Osteocyte (in vitro differentiated cells): ENCODE results near the gene KAZALD1. TPM values are rescaled to one million over a fixed set of nuclear protein-coding genes. Genes with fewer than 3 reads are reported as not detected.

ENCODE experiments used
- DNase-seq: peaks from one replicate; pipeline ENCODE4 v3.0.0; 2021; ENCODE audit warnings: mixed read lengths; ENCODE audit not compliant: unreplicated experiment; ENCODE audit errors: extremely low spot score
- H3K27ac Mint-ChIP-seq: one replicate; pipeline ENCODE4 v1.8.0; 2021; ENCODE audit warnings: mild to moderate bottlenecking, mixed read lengths; ENCODE audit not compliant: unreplicated experiment
- H3K27me3 Mint-ChIP-seq: one replicate; pipeline ENCODE4 v1.8.0; 2021; ENCODE audit warnings: mixed read lengths; ENCODE audit not compliant: unreplicated experiment
- H3K36me3 Mint-ChIP-seq: one replicate; pipeline ENCODE4 v1.8.0; 2021; ENCODE audit warnings: mixed read lengths; ENCODE audit not compliant: unreplicated experiment
- H3K4me1 Mint-ChIP-seq: one replicate; pipeline ENCODE4 v1.8.0; 2021; ENCODE audit warnings: mixed read lengths; ENCODE audit not compliant: unreplicated experiment
- H3K4me3 Mint-ChIP-seq: one replicate; pipeline ENCODE4 v1.8.0; 2021; ENCODE audit warnings: mild to moderate bottlenecking, moderate library complexity, mixed read lengths; ENCODE audit not compliant: unreplicated experiment
- H3K9me3 Mint-ChIP-seq: one replicate; pipeline ENCODE4 v1.8.0; 2021; ENCODE audit warnings: mixed read lengths; ENCODE audit not compliant: unreplicated experiment
- CTCF ChIP-seq: fragments of 200-600 bp; sonication (generic); IDR thresholded peaks from 2 replicates; pipeline ENCODE4 v1.5.0; 2021; ENCODE audit warnings: antibody characterized with exemption, mild to moderate bottlenecking, moderate library complexity
- total RNA-seq: library from RNA; stranded (reverse); gene quantifications from 2 replicates; pipeline ENCODE4 v1.2.1, GENCODE V29; 2021

KAZALD1 gene
- total RNA-seq, 1 donor from 2014 or later, result 49.0 TPM

DNA sequence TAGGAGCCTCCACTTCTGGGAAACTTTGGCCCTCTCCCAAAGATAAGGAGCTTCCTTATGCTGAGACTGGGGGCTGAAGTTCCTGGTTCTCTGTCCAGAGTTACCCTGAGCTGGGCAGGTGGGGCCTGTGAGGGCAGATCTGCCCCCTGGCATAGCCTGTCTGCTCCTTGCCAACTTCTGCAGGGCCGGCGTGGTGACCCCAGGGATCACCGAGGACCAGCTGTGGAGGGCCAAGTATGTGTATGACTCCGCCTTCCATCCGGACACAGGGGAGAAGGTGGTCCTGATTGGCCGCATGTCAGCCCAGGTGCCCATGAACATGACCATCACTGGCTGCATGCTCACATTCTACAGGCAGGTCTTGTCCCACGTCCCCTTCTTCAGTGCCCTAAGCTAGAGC is 26.5 kb upstream of the KAZALD1 start:
- Mint-ChIP-seq H3K4me1 (peaks cover 21% of the 10 kb centered on the region), H3K36me3 (peaks cover 21% of the 10 kb centered on the region), H3K27ac (no peak overlapping the region), H3K4me3 (no peak overlapping the region), H3K9me3 (no peaks in the 10 kb centered on the region), H3K27me3 (no peaks in the 10 kb centered on the region)
- DNase-seq, result no peak
- TF ChIP-seq CTCF, result no peak

- DNase-seq, result no peak
- Mint-ChIP-seq H3K27ac (no peak overlapping the region), H3K4me1 (peaks cover 21% of the 10 kb centered on the region), H3K9me3 (no peaks in the 10 kb centered on the region), H3K4me3 (no peak overlapping the region), H3K27me3 (no peaks in the 10 kb centered on the region), H3K36me3 (peaks cover 21% of the 10 kb centered on the region)
- no peak for TF ChIP-seq CTCF
These were observed 25.7 kb upstream of the KAZALD1 start for GRCh38 chr10:101035916-101036702.

GRCh38 chr10:101036726-101037125 is 25.1 kb upstream of the KAZALD1 start:
- TF ChIP-seq CTCF, result no peak
- Mint-ChIP-seq H3K9me3 (no peaks in the 10 kb centered on the region), H3K27ac (no peak overlapping the region), H3K27me3 (no peaks in the 10 kb centered on the region), H3K4me3 (no peak overlapping the region), H3K36me3 (peaks cover 21% of the 10 kb centered on the region), H3K4me1 (peaks cover 24% of the 10 kb centered on the region)
- DNase-seq, result no peak

GRCh38 chr10:101038484-101038883 is 23.3 kb upstream of the KAZALD1 start:
- Mint-ChIP-seq H3K9me3 (no peaks in the 10 kb centered on the region), H3K27ac (no peak overlapping the region), H3K4me1 (peaks cover 28% of the 10 kb centered on the region)

More at GRCh38 chr10:101038484-101038883, 23.3 kb upstream of the KAZALD1 start:
- Mint-ChIP-seq H3K27me3 (no peaks in the 10 kb centered on the region), H3K36me3 (peaks cover 21% of the 10 kb centered on the region), H3K4me3 (no peak overlapping the region)
- TF ChIP-seq CTCF, result no peak
- no peak for DNase-seq
